Measurements from ENCODE around the gene SLC38A11.

GRCh38 chr2:164943289-164943688 lies 12.0 kb downstream of the SLC38A11 start:
- TF ChIP-seq, protein P1, sequence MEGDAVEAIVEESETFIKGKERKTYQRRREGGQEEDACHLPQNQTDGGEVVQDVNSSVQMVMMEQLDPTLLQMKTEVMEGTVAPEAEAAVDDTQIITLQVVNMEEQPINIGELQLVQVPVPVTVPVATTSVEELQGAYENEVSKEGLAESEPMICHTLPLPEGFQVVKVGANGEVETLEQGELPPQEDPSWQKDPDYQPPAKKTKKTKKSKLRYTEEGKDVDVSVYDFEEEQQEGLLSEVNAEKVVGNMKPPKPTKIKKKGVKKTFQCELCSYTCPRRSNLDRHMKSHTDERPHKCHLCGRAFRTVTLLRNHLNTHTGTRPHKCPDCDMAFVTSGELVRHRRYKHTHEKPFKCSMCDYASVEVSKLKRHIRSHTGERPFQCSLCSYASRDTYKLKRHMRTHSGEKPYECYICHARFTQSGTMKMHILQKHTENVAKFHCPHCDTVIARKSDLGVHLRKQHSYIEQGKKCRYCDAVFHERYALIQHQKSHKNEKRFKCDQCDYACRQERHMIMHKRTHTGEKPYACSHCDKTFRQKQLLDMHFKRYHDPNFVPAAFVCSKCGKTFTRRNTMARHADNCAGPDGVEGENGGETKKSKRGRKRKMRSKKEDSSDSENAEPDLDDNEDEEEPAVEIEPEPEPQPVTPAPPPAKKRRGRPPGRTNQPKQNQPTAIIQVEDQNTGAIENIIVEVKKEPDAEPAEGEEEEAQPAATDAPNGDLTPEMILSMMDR (IDR thresholded peaks at IDR 0.05): no peak
- TF ChIP-seq EZH2phosphoT487 (IDR thresholded peaks at IDR 0.05): no peak
- no peak for TF ChIP-seq EZH2 (IDR thresholded peaks at IDR 0.05)
